Panc1 (cell line): Measurements from ENCODE around the gene PAQR7. TPM values are rescaled to one million over a fixed set of nuclear protein-coding genes. Genes with fewer than 3 reads are reported as not detected.

Source experiments
- ATAC-seq: fragments of 200-7000 bp; cut with Tn5 transposase; 2 replicates; pipeline ENCODE4 v1.9.1; 2020; ENCODE audit warnings: mild to moderate bottlenecking, moderate library complexity
- BruUV-seq: library from RNA; stranded (reverse); fragments of 400-500 nt; replicated peaks from 2 replicates; lab custom pipeline; 2021; lab: Mats Ljungman, UMichigan
- CTCF ChIA-PET: fragments of 300-600 bp; sonication (Branson Sonifier 250); formaldehyde crosslinking; loops from one replicate; lab custom pipeline; 2022; ENCODE audit warnings: antibody characterized with exemption; lab: Charles Lee
- POLR2A ChIA-PET: fragments of 300-600 bp; sonication (Branson Sonifier 250); formaldehyde crosslinking; loops from one replicate; lab custom pipeline; 2022; ENCODE audit warnings: antibody characterized with exemption; lab: Charles Lee
- DNase-seq: peaks from one replicate; pipeline ENCODE4 v3.0.0-alpha.2; 2010; ENCODE audit warnings: low read depth, low spot score
- H3K27ac ChIP-seq: 2 replicates; pipeline ENCODE4 v1.5.1; 2011; ENCODE audit warnings: mild to moderate bottlenecking, low read length, inconsistent platforms
- H3K27me3 ChIP-seq: fragments of 200-500 bp; sonication (Bioruptor generic); 2 replicates; pipeline ENCODE4 v1.6.0; 2014; ENCODE audit warnings: low read length, inconsistent platforms; ENCODE audit not compliant: control insufficient read depth, insufficient read depth
- H3K36me3 ChIP-seq: fragments of 200-500 bp; sonication (Bioruptor generic); 2 replicates; pipeline ENCODE4 v1.5.1; 2014; ENCODE audit warnings: inconsistent platforms, mild to moderate bottlenecking, low read length, moderate library complexity; ENCODE audit not compliant: control insufficient read depth, insufficient read depth
- H3K4me1 ChIP-seq: 2 replicates; pipeline ENCODE4 v1.5.1; 2011; ENCODE audit warnings: inconsistent platforms, mild to moderate bottlenecking, low read length, moderate library complexity; ENCODE audit not compliant: control insufficient read depth, insufficient read depth
- H3K4me3 ChIP-seq, 2 experiments: 2 replicates each; pipeline ENCODE4 v1.5.1; 2011 to 2012; ENCODE audit warnings: low read depth in 2 of 2, low read length in 2 of 2, mild to moderate bottlenecking in 2 of 2, inconsistent platforms in 1 of 2, moderate library complexity in 1 of 2
- H3K9me3 ChIP-seq: fragments of 200-500 bp; sonication (Bioruptor generic); 2 replicates; pipeline ENCODE4 v1.5.1; 2014; ENCODE audit warnings: low read depth, mild to moderate bottlenecking, inconsistent platforms, low read length, moderate library complexity; ENCODE audit not compliant: control insufficient read depth, insufficient read depth
- CTCF ChIP-seq: fragments of 450-650 bp; IDR thresholded peaks from 2 replicates; pipeline ENCODE4 v1.5.1; 2017; ENCODE audit warnings: mild to moderate bottlenecking
- POLR2AphosphoS5 ChIP-seq: IDR thresholded peaks from 2 replicates; pipeline ENCODE4 v1.6.1; 2012; ENCODE audit warnings: mild to moderate bottlenecking, low read depth, low read length, moderate library complexity
- REST ChIP-seq, 2 experiments: IDR thresholded peaks; 2 replicates each; pipeline ENCODE4 v1.6.1; 2011 to 2012; ENCODE audit warnings: low read depth in 2 of 2, control low read depth in 1 of 2, low read length in 1 of 2, mild to moderate bottlenecking in 1 of 2, moderate library complexity in 1 of 2; ENCODE audit not compliant: insufficient read depth in 1 of 2
- SIN3A ChIP-seq: IDR thresholded peaks from 2 replicates; pipeline ENCODE4 v1.6.1; 2012; ENCODE audit warnings: low read depth, mild to moderate bottlenecking, low read length, moderate library complexity, borderline replicate concordance; ENCODE audit not compliant: insufficient read depth
- TCF7L2 ChIP-seq: IDR thresholded peaks from 2 replicates; pipeline ENCODE4 v1.6.1; 2011; ENCODE audit warnings: mild to moderate bottlenecking, low read depth, low read length, inconsistent platforms
- in situ Hi-C: cut with HindIII; loops from 2 replicates; pipeline ENCODE4 v1.10.0; 2016; ENCODE audit warnings: low sequenced_read_pairs, low pct_unique_long_range_greater_than_20kb
- intact Hi-C: fragments of 100-400 bp; cut with micrococcal nuclease; formaldehyde crosslinking; loops from one replicate; pipeline ENCODE4 v1.10.0; 2022; ENCODE audit not compliant: unreplicated experiment
- total RNA-seq: library from RNA; stranded (reverse); gene quantifications from one replicate; pipeline ENCODE4 v1.2.1, GENCODE V29; 2021; ENCODE audit not compliant: unreplicated experiment

PAQR7 gene
- total RNA-seq, 1 experiment from 2014 or later: 30.9 TPM

- Histone ChIP-seq H3K4me3 (no peak overlapping the region), H3K36me3 (peaks cover 49% of the 10 kb centered on the region), H3K9me3 (no peaks in the 10 kb centered on the region), H3K27ac (peak overlapping the region; percentile 21), H3K4me1 (peaks cover 20% of the 10 kb centered on the region), H3K27me3 (no peaks in the 10 kb centered on the region)
- DNase-seq: no peak
- intact Hi-C loops (no loop called here), in situ Hi-C loops (no loop called here)
- POLR2A ChIA-PET: interaction anchor here (1.2 kb wide), 1 partner anchor 102 kb away, joined by 4 read pairs; no protein-coding TSS in a partner anchor
- CTCF ChIA-PET: no interaction called here
- no peak for TF ChIP-seq TCF7L2
- TF ChIP-seq REST (IDR thresholded peaks at IDR 0.05; ENCODE audit: insufficient read depth in 1 of 2, low read depth in 2 of 2, low read length in 1 of 2): no peak
- TF ChIP-seq POLR2AphosphoS5: no peak
- TF ChIP-seq CTCF: no peak
- no peak for TF ChIP-seq SIN3A
- ATAC-seq: no peak
- no TSS peak for BruUV-seq
Observed at GRCh38 chr1:25902462-25902861, 27.0 kb upstream of the PAQR7 start.

- POLR2A ChIA-PET: no interaction called here
- no peaks in the 10 kb centered on the region for H3K9me3 ChIP-seq
- H3K36me3 ChIP-seq: peaks cover 49% of the 10 kb centered on the region
- no peaks in the 10 kb centered on the region for H3K27me3 ChIP-seq
- DNase-seq: no peak
- no TSS peak for BruUV-seq
- in situ Hi-C loops: no loop called here
- TF ChIP-seq CTCF: no peak
- no peak for TF ChIP-seq REST (IDR thresholded peaks at IDR 0.05; ENCODE audit: insufficient read depth in 1 of 2, low read depth in 2 of 2, low read length in 1 of 2)
- TF ChIP-seq SIN3A: no peak
- no peak for TF ChIP-seq POLR2AphosphoS5
- TF ChIP-seq TCF7L2: no peak
- no peak overlapping the region for H3K4me3 ChIP-seq
- CTCF ChIA-PET: no interaction called here
- intact Hi-C loops: no loop called here
- no peak overlapping the region; the same call in 1 of the 2 replicates for H3K27ac ChIP-seq
- ATAC-seq: no peak
- H3K4me1 ChIP-seq: peaks cover 33% of the 10 kb centered on the region
Observed at GRCh38 chr1:25900219-25900618, 24.7 kb upstream of the PAQR7 start.
